Mesodermal cell (in vitro differentiated cells): ENCODE data around the gene ESF1.

Experiments
- H3K27ac ChIP-seq: 2 replicates; pipeline ENCODE4 v1.7.0; 2013; ENCODE audit warnings: mild to moderate bottlenecking, low read depth, low read length, moderate library complexity; ENCODE audit not compliant: severe bottlenecking
- H3K36me3 ChIP-seq: 2 replicates; pipeline ENCODE4 v1.7.1; 2013; ENCODE audit warnings: mild to moderate bottlenecking, low read length, moderate library complexity; ENCODE audit not compliant: control insufficient read depth, insufficient read depth
- H3K4me1 ChIP-seq: one replicate; pipeline ENCODE4 v1.7.1; 2013; ENCODE audit warnings: mild to moderate bottlenecking, low read length; ENCODE audit not compliant: insufficient read depth, control insufficient read depth, poor library complexity, severe bottlenecking
- H3K4me3 ChIP-seq: 2 replicates; pipeline ENCODE4 v1.7.0; 2013; ENCODE audit warnings: low read length, control low read depth, mild to moderate bottlenecking; ENCODE audit not compliant: insufficient read depth, poor library complexity, severe bottlenecking; ENCODE audit errors: extremely low read depth
- H3K9me3 ChIP-seq: 2 replicates; pipeline ENCODE4 v1.7.1; 2013; ENCODE audit warnings: mild to moderate bottlenecking, low read length, moderate library complexity; ENCODE audit not compliant: control insufficient read depth
- WGBS, 2 experiments: methylation state at CpG; one replicate each; pipeline ENCODE4 v1.1.5; 2013; ENCODE audit warnings: missing lambda C conversion rate in 2 of 2; ENCODE audit not compliant: insufficient coverage in 2 of 2; 5-methylcytosine and 5-hydroxymethylcytosine counted together

Gene ESF1

DNA sequence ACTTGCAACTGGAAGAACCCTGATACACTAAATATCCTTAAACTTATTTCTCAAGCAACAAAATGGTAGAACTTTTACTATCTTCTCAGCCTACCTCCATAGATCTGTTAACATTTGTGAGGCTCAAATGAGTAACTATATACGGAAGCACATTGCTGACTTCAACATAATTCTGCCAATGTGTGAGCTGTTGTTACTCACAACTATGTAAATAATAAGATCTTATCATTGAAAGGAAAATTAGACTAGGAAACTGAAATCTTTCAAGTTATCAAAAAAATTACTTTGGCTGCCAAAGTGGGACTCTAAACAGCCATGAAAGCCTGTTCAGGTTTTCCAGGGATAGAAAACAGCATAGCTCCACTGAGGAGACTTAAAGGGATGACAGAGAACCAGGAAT lies 105.8 kb downstream of the ESF1 start:
- Histone ChIP-seq H3K27ac (no peak overlapping the region), H3K9me3 (no peaks in the 10 kb centered on the region), H3K36me3 (no peaks in the 10 kb centered on the region), H3K4me1 (no peaks in the 10 kb centered on the region), H3K4me3 (no peak overlapping the region)
- no CpG with 5 or more reads among the region's 1 CpG for WGBS, 2 experiments

- no peaks in the 10 kb centered on the region for H3K36me3 ChIP-seq
- no peak overlapping the region for H3K4me3 ChIP-seq
- no peak overlapping the region for H3K27ac ChIP-seq
- 98 to 100% methylated on average over 4 of the region's 4 CpGs for WGBS, 2 experiments
- no peaks in the 10 kb centered on the region for H3K9me3 ChIP-seq
- H3K4me1 ChIP-seq: no peaks in the 10 kb centered on the region
These were observed 107.5 kb downstream of the ESF1 start for GRCh38 chr20:13677241-13677640.

DNA sequence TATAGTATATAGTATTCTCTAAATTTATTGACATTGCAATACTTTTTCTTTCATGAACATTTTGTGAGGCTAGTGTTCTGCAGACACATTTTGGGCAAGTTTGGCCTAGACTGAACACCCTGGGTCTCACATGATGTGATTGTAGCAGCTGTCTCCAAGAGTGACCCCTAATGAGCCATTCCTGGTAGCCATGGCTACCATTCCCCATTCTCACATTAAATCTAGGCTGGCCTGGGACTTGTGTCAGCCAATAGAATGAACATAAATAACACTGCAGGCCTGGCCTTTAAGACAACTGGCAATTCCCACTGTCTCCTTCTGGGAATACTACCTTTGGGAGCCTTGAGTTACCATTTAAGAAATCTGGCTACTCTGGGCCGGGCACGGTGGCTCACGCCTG lies 108.0 kb downstream of the ESF1 start:
- Histone ChIP-seq H3K4me3 (no peak overlapping the region), H3K4me1 (no peaks in the 10 kb centered on the region), H3K9me3 (no peaks in the 10 kb centered on the region), H3K27ac (no peak overlapping the region), H3K36me3 (no peaks in the 10 kb centered on the region)
- WGBS, 2 experiments: 83% methylated on average over 3 of the region's 3 CpGs; no CpG with 5 or more reads in 1 of the 2 experiments

- H3K36me3 ChIP-seq: no peaks in the 10 kb centered on the region
- 82 to 93% methylated on average over 1 to 2 of the region's 3 CpGs for WGBS, 2 experiments
- no peaks in the 10 kb centered on the region for H3K9me3 ChIP-seq
- no peaks in the 10 kb centered on the region for H3K4me1 ChIP-seq
- no peak overlapping the region for H3K4me3 ChIP-seq
- no peak overlapping the region for H3K27ac ChIP-seq
These were observed 112.0 kb downstream of the ESF1 start for GRCh38 chr20:13672690-13673089.

DNA sequence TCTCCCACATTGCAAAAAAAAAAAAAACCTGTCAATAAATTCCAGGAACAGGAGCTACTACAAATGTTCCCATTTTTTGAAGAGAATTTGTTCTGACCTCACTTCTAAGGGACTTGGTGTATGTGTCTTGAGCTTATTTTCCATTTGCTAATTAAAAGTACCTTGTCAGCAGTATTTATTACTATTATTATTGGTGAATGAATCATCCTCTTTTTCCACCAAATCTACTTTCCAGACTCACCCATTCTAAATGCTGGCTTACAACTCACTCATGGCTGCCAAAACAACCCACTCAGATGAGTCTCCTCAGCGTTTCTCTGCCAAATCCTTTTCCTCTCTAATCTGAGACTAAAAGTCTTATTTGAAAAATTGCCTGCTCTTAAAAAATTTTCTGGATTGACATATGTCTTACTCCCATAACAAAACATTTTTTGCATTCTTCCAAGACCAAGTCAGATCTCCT lies 112.8 kb downstream of the ESF1 start:
- Histone ChIP-seq H3K36me3 (no peaks in the 10 kb centered on the region), H3K4me1 (no peaks in the 10 kb centered on the region), H3K4me3 (no peak overlapping the region), H3K9me3 (no peaks in the 10 kb centered on the region), H3K27ac (no peak overlapping the region)
- 83 to 89% methylated on average over 1 of the region's 1 CpG for WGBS, 2 experiments

DNA sequence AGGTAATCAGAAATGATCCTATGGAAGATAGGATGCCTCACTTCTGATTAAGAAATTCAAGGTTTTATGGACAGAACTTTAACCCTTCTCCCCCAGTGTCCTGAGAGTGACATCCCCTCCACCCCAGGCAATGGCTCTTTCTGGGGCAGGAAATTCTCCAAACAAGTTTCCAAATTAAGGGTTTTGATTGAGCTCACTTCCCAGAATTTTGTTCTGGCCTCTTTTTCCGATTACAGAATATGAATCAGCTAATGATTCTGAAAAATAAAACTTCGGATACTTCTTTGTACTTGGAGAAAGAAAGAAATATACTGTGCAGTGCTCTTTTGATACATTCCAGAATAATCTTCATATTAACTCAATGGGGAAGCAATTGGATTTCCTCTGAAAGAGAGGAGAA lies 113.2 kb downstream of the ESF1 start:
- no CpG with 5 or more reads among the region's 2 CpGs for WGBS, 2 experiments
- no peak overlapping the region for H3K4me3 ChIP-seq
- H3K27ac ChIP-seq: no peak overlapping the region
- H3K4me1 ChIP-seq: no peaks in the 10 kb centered on the region
- no peaks in the 10 kb centered on the region for H3K9me3 ChIP-seq
- no peaks in the 10 kb centered on the region for H3K36me3 ChIP-seq

GRCh38 chr20:13670160-13670559 lies 114.6 kb downstream of the ESF1 start:
- no peak overlapping the region for H3K27ac ChIP-seq
- no peaks in the 10 kb centered on the region for H3K36me3 ChIP-seq
- H3K4me1 ChIP-seq: no peaks in the 10 kb centered on the region
- no peak overlapping the region for H3K4me3 ChIP-seq
- H3K9me3 ChIP-seq: no peaks in the 10 kb centered on the region

- Histone ChIP-seq H3K36me3 (no peaks in the 10 kb centered on the region), H3K4me3 (no peak overlapping the region), H3K27ac (no peak overlapping the region), H3K9me3 (no peaks in the 10 kb centered on the region), H3K4me1 (no peaks in the 10 kb centered on the region)
- WGBS, 2 experiments: 100% methylated on average over 3 of the region's 7 CpGs; no CpG with 5 or more reads in 1 of the 2 experiments
These were observed 118.9 kb downstream of the ESF1 start for GRCh38 chr20:13665709-13666395.
